HepG2 (cell line): Measurements from ENCODE around the gene UNC5B. TPM values are rescaled to one million over a fixed set of nuclear protein-coding genes. Genes with fewer than 3 reads are reported as not detected.

ENCODE experiments used
- ATAC-seq: fragments of 200-7000 bp; cut with Tn5 transposase; 3 replicates; pipeline ENCODE4 v1.9.1; 2020; ENCODE audit warnings: mild to moderate bottlenecking, moderate library complexity
- BruUV-seq: library from RNA; stranded (reverse); fragments of 400-500 nt; replicated peaks from 2 replicates; lab custom pipeline; 2021; lab: Mats Ljungman, UMichigan
- CTCF ChIA-PET: fragments of 300-600 bp; formaldehyde crosslinking; extraction: SDS; loops from one replicate; lab custom pipeline; 2021; ENCODE audit warnings: low total read pairs, inconsistent platforms, low intra/inter-chr PET ratio; lab: Yijun Ruan, JAX
- POLR2A ChIA-PET: fragments of 350-600 bp; sonication (Branson Sonifier 250); formaldehyde crosslinking; loops from one replicate; lab custom pipeline; 2020; ENCODE audit warnings: antibody characterized with exemption, inconsistent platforms; lab: Yijun Ruan, JAX
- DNase-seq: peaks from one replicate; pipeline ENCODE4 v3.0.0-alpha.2; 2015; ENCODE audit warnings: low spot score
- FAIRE-seq: peaks from 3 replicates; lab custom pipeline; 2011; peaks lifted over from hg19 to GRCh38; lab: Jason Lieb, UNC
- H2AFZ ChIP-seq: one replicate; pipeline ENCODE4 v1.6.1; 2011; ENCODE audit warnings: low read length, inconsistent platforms
- H3K27ac ChIP-seq: fragments of 300-600 bp; 3 replicates; pipeline ENCODE4 v1.8.0; 2011; ENCODE audit warnings: mixed run types, mild to moderate bottlenecking, mixed read lengths, low read length, inconsistent platforms; ENCODE audit not compliant: insufficient read depth; ENCODE audit errors: extremely low read length
- H3K27me3 ChIP-seq, 2 experiments: fragments of 200-600 bp in 1 of 2; 2 replicates in 1 of 2; 3 replicates in 1 of 2; pipeline versions ENCODE4 v1.6.0 to v1.8.0; 2011; ENCODE audit warnings: low read length in 2 of 2, mild to moderate bottlenecking in 2 of 2, moderate library complexity in 2 of 2, inconsistent platforms in 1 of 2; ENCODE audit not compliant: insufficient read depth in 2 of 2, control insufficient read depth in 1 of 2
- H3K36me3 ChIP-seq, 2 experiments: fragments of 200-600 bp in 1 of 2; replicated peaks in 1 of 2; 2 replicates in 1 of 2; 3 replicates in 1 of 2; pipeline versions ENCODE4 v1.5.1 to v1.8.0; 2011; ENCODE audit warnings: low read length in 2 of 2, inconsistent platforms in 1 of 2; ENCODE audit not compliant: insufficient read depth in 2 of 2, control insufficient read depth in 1 of 2
- H3K4me1 ChIP-seq: 2 replicates; pipeline ENCODE4 v1.5.1; 2012; ENCODE audit warnings: low read length, inconsistent platforms; ENCODE audit not compliant: insufficient read depth
- H3K4me2 ChIP-seq: 2 replicates; pipeline ENCODE4 v1.6.0; 2011; ENCODE audit warnings: low read depth, low read length, inconsistent platforms
- H3K4me3 ChIP-seq, 3 experiments: fragments of 200-600 bp in 1 of 3; sonication (generic), shearing (Covaris generic) in 1 of 3; replicated peaks in 1 of 3; 2 replicates each; pipeline ENCODE4 v1.5.1; 2011 to 2016; ENCODE audit warnings: low read length in 3 of 3, inconsistent platforms in 2 of 3, low read depth in 2 of 3, mild to moderate bottlenecking in 2 of 3, control low read depth in 1 of 3, mixed read lengths in 1 of 3; ENCODE audit not compliant: insufficient read depth in 1 of 3
- H3K79me2 ChIP-seq: one replicate; pipeline ENCODE4 v1.6.1; 2011; ENCODE audit warnings: low read length, inconsistent platforms; ENCODE audit not compliant: insufficient read depth
- H3K9ac ChIP-seq: 2 replicates; pipeline ENCODE4 v1.6.0; 2011; ENCODE audit warnings: mild to moderate bottlenecking, low read depth, low read length, inconsistent platforms; ENCODE audit not compliant: insufficient read depth
- H3K9me3 ChIP-seq: 2 replicates; pipeline ENCODE4 v1.5.1; 2012; ENCODE audit warnings: mild to moderate bottlenecking, low read length
- H4K20me1 ChIP-seq: 2 replicates; pipeline ENCODE4 v1.6.0; 2011; ENCODE audit warnings: inconsistent platforms, mild to moderate bottlenecking, low read length, moderate library complexity; ENCODE audit not compliant: insufficient read depth
- FOXA3 ChIP-seq: IDR thresholded peaks from 2 replicates; pipeline ENCODE4 v1.6.1; 2016; ENCODE audit warnings: missing genetic modification reagents, missing compliant biosample characterization
- FOXJ3 ChIP-seq: sonication (generic); formaldehyde crosslinking; IDR thresholded peaks from 2 replicates; pipeline ENCODE4 v1.4.0; 2020; ENCODE audit warnings: missing genetic modification reagents, mild to moderate bottlenecking, borderline replicate concordance
- GATAD1 ChIP-seq: IDR thresholded peaks from 2 replicates; pipeline ENCODE4 v1.6.1; 2016; ENCODE audit warnings: missing genetic modification reagents, missing compliant biosample characterization
- HIVEP1 ChIP-seq: sonication (generic); formaldehyde crosslinking; IDR thresholded peaks from 2 replicates; pipeline ENCODE4 v1.4.0; 2020; ENCODE audit warnings: mild to moderate bottlenecking, missing genetic modification reagents
- NR2C2 ChIP-seq: sonication (generic); formaldehyde crosslinking; IDR thresholded peaks from 2 replicates; pipeline ENCODE4 v1.4.0; 2020; ENCODE audit warnings: missing genetic modification reagents, mild to moderate bottlenecking, moderate library complexity, borderline replicate concordance
- SOX5 ChIP-seq: IDR thresholded peaks from 2 replicates; pipeline ENCODE4 v1.6.1; 2016; ENCODE audit warnings: borderline replicate concordance
- SPEN ChIP-seq: sonication (generic); formaldehyde crosslinking; IDR thresholded peaks from 2 replicates; pipeline ENCODE4 v1.5.1; 2020; ENCODE audit warnings: low read depth, mild to moderate bottlenecking, missing genetic modification reagents
- UBTF ChIP-seq: sonication (generic); formaldehyde crosslinking; IDR thresholded peaks from 2 replicates; pipeline ENCODE4 v1.4.0; 2020; ENCODE audit warnings: mild to moderate bottlenecking, missing genetic modification reagents
- ZIK1 ChIP-seq: sonication (generic); formaldehyde crosslinking; IDR thresholded peaks from 2 replicates; pipeline ENCODE4 v1.5.0; 2020; ENCODE audit warnings: mild to moderate bottlenecking, low read depth, missing genetic modification reagents, borderline replicate concordance
- ZNF343 ChIP-seq: sonication (generic); formaldehyde crosslinking; IDR thresholded peaks from 2 replicates; pipeline ENCODE4 v1.4.0; 2020; ENCODE audit warnings: mild to moderate bottlenecking, missing genetic modification reagents
- ZNF629 ChIP-seq: sonication (generic); formaldehyde crosslinking; conservative IDR thresholded peaks from 2 replicates; pipeline ENCODE4 v1.5.0; 2020; ENCODE audit warnings: missing genetic modification reagents
- ZNF772 ChIP-seq: sonication (generic); formaldehyde crosslinking; IDR thresholded peaks from 2 replicates; pipeline ENCODE4 v1.5.0; 2020; ENCODE audit warnings: mild to moderate bottlenecking, missing genetic modification reagents
- ZNF788 ChIP-seq: sonication (generic); formaldehyde crosslinking; IDR thresholded peaks from 2 replicates; pipeline ENCODE4 v1.5.0; 2020; ENCODE audit warnings: mild to moderate bottlenecking, missing genetic modification reagents, borderline replicate concordance
- WGBS: methylation state at CpG from one replicate; pipeline ENCODE4 v1.1.6; 2017; ENCODE audit warnings: low lambda C conversion rate; 5-methylcytosine and 5-hydroxymethylcytosine counted together
- in situ Hi-C: cut with HindIII; loops from 2 replicates; pipeline ENCODE4 v1.10.0; 2017; ENCODE audit warnings: low pct_unique_long_range_greater_than_20kb; ENCODE audit not compliant: extremely low pct_ligation_motif_present
- intact Hi-C: fragments of 100-400 bp; cut with micrococcal nuclease; formaldehyde crosslinking; loops from one replicate; pipeline ENCODE4 v1.10.0; 2022; ENCODE audit not compliant: unreplicated experiment
- polyA plus RNA-seq, 8 experiments: library from polyadenylated mRNA; depleted of rRNA in 3 of 8; stranded (reverse) in 7 of 8; unstranded in 1 of 8; fragments of >200 nt; fragmentation: Illumina TruSeq in 4 of 8; extraction: Trizol in 4 of 8; gene quantifications; 2 replicates each; pipeline versions ENCODE4 v1.2.1 to v1.2.3, GENCODE V29; 2011 to 2016; ENCODE audit warnings: low read depth in 4 of 8, missing spikeins in 1 of 8, mixed read lengths in 1 of 8; ENCODE audit not compliant: insufficient read depth in 1 of 8
- total RNA-seq, 5 experiments: library from RNA; depleted of rRNA; stranded (reverse); fragments of >200 nt; fragmentation: Illumina TruSeq; extraction: Trizol; gene quantifications; 2 replicates each; pipeline ENCODE4 v1.2.3, GENCODE V29; 2016; ENCODE audit warnings: low read depth in 1 of 5
- TF ChIP-seq, protein P1 (sequence below): sonication (generic); formaldehyde crosslinking; IDR thresholded peaks from 2 replicates; pipeline ENCODE4 v1.5.0; 2020; ENCODE audit warnings: mild to moderate bottlenecking, missing genetic modification reagents, moderate library complexity
- TF ChIP-seq, protein P2 (sequence below): sonication (generic); IDR thresholded peaks from 2 replicates; pipeline ENCODE4 v1.6.1; 2016; ENCODE audit warnings: low read depth, borderline replicate concordance

Gene UNC5B
- total and polyA plus RNA-seq, 2 of the 13 experiments (the other 11 are each of a cell fraction or from before 2014, with no cell fraction given) = 0.07 TPM

- TF ChIP-seq ZNF343 (0 out of 2 replicates have a peak, but pooled peaks have one; percentile 11), UBTF (CRISPR knock-in tag) (peak; percentile 20; the same call in 1 of the 2 replicates)
Measured at GRCh38 chr10:71319800-71320392, 107.5 kb downstream of the UNC5B start (continued).

GRCh38 chr10:71320592-71320991 lies 108.2 kb downstream of the UNC5B start:
- CTCF ChIA-PET = interaction anchor here (1.3 kb wide), 1 partner anchor 57 kb away, joined by 3 read pairs; no protein-coding TSS in a partner anchor
- DNase-seq = peak; percentile 51
- H3K36me3 ChIP-seq = peaks cover 5 to 29% of the 10 kb centered on the region in 2 experiments; a peak in 4 of 5 replicates
- 0% methylated on average over 1 of the region's 5 CpGs for WGBS
- no TSS peak for BruUV-seq
- peak overlapping the region; percentile 78; the same call in 1 of the 2 replicates for H3K9ac ChIP-seq
- H4K20me1 ChIP-seq = no peaks in the 10 kb centered on the region
- peaks cover 47% of the 10 kb centered on the region for H3K4me1 ChIP-seq
- peak; percentile 57 for ATAC-seq
- H3K4me2 ChIP-seq = peak overlapping the region; percentile 82
- peaks cover 0 to 11% of the 10 kb centered on the region in 2 experiments; a peak in 1 of 5 replicates for H3K27me3 ChIP-seq
- no peak overlapping the region for H2AFZ ChIP-seq
- H3K79me2 ChIP-seq = peaks cover 3% of the 10 kb centered on the region
- H3K9me3 ChIP-seq = no peaks in the 10 kb centered on the region
- in situ Hi-C loops = no loop called here
- peak overlapping the region; percentile 77 to 87 (median 82); a peak in 5 of 6 replicates for H3K4me3 ChIP-seq
- intact Hi-C loops = no loop called here
- peak; percentile 59 for FAIRE-seq
- POLR2A ChIA-PET = interaction anchor here (1.1 to 6.3 kb wide), 8 partner anchors 15 to 531 kb away, joined by 3 to 210 read pairs (median 5); partner anchors contain the start of gene PSAP
- peak overlapping the region; percentile 67 for H3K27ac ChIP-seq
- TF ChIP-seq FOXJ3 (CRISPR knock-in tag) (0 out of 2 replicates have a peak, but pooled peaks have one; percentile 17), ZNF772 (CRISPR knock-in tag) (no peak), SOX5 (CRISPR knock-in tag) (0 out of 2 replicates have a peak, but pooled peaks have one; percentile 8), SPEN (CRISPR knock-in tag) (0 out of 2 replicates have a peak, but pooled peaks have one; percentile 36), HIVEP1 (CRISPR knock-in tag) (0 out of 2 replicates have a peak, but pooled peaks have one; percentile 29), FOXA3 (CRISPR knock-in tag) (peak; percentile 39), ZNF788 (peak; percentile 27; the same call in 1 of the 2 replicates), NR2C2 (CRISPR knock-in tag) (0 out of 2 replicates have a peak, but pooled peaks have one; percentile 22), GATAD1 (CRISPR knock-in tag) (peak; percentile 17; the same call in 1 of the 2 replicates), ZNF629 (CRISPR knock-in tag) (peak; percentile 99), ZIK1 (CRISPR knock-in tag) (peak; percentile 58; the same call in 1 of the 2 replicates)
- TF ChIP-seq, protein P1, sequence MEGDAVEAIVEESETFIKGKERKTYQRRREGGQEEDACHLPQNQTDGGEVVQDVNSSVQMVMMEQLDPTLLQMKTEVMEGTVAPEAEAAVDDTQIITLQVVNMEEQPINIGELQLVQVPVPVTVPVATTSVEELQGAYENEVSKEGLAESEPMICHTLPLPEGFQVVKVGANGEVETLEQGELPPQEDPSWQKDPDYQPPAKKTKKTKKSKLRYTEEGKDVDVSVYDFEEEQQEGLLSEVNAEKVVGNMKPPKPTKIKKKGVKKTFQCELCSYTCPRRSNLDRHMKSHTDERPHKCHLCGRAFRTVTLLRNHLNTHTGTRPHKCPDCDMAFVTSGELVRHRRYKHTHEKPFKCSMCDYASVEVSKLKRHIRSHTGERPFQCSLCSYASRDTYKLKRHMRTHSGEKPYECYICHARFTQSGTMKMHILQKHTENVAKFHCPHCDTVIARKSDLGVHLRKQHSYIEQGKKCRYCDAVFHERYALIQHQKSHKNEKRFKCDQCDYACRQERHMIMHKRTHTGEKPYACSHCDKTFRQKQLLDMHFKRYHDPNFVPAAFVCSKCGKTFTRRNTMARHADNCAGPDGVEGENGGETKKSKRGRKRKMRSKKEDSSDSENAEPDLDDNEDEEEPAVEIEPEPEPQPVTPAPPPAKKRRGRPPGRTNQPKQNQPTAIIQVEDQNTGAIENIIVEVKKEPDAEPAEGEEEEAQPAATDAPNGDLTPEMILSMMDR (CRISPR knock-in tag) = peak; percentile 34
- TF ChIP-seq, protein P2, sequence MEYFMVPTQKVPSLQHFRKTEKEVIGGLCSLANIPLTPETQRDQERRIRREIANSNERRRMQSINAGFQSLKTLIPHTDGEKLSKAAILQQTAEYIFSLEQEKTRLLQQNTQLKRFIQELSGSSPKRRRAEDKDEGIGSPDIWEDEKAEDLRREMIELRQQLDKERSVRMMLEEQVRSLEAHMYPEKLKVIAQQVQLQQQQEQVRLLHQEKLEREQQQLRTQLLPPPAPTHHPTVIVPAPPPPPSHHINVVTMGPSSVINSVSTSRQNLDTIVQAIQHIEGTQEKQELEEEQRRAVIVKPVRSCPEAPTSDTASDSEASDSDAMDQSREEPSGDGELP = peak; percentile 32; the same call in 1 of the 2 replicates
